HepG2 (cell line): ENCODE data around the gene IWS1. TPM values are rescaled to one million over a fixed set of nuclear protein-coding genes. Genes with fewer than 3 reads are reported as not detected.

Experiments used
- AGO2 ChIP-seq: fragments of 200-400 bp; formaldehyde crosslinking; optimal IDR thresholded peaks from 2 replicates; pipeline ENCODE3; 2017; ENCODE audit warnings: mild to moderate bottlenecking, low read depth, low read length, moderate library complexity
- ARID3A ChIP-seq: IDR thresholded peaks from 2 replicates; pipeline ENCODE4 v1.6.1; 2012; ENCODE audit warnings: low read depth, low read length, improper control_type of control experiment
- ATF4 ChIP-seq, 2 experiments: fragments of 450-650 bp in 1 of 2; sonication (generic) in 1 of 2; formaldehyde crosslinking; IDR thresholded peaks; 2 replicates each; pipeline versions ENCODE4 v1.5.0 to v1.8.0; 2020 to 2022; ENCODE audit warnings: mild to moderate bottlenecking in 1 of 2, missing genetic modification reagents in 1 of 2
- MEIS2 ChIP-seq: sonication (generic); formaldehyde crosslinking; IDR thresholded peaks from 2 replicates; pipeline ENCODE4 v1.9.0; 2021; ENCODE audit warnings: mild to moderate bottlenecking, missing genetic modification reagents
- MTERF4 ChIP-seq: sonication (generic); formaldehyde crosslinking; IDR thresholded peaks from 2 replicates; pipeline ENCODE4 v1.8.0; 2023; ENCODE audit warnings: mild to moderate bottlenecking, missing genetic modification reagents
- NFRKB ChIP-seq: fragments of 450-650 bp; IDR thresholded peaks from 2 replicates; pipeline ENCODE4 v1.6.1; 2017
- PRDM10 ChIP-seq: sonication (generic); formaldehyde crosslinking; IDR thresholded peaks from 2 replicates; pipeline ENCODE4 v1.4.0; 2020; ENCODE audit warnings: low read depth, missing genetic modification reagents
- RBM39 ChIP-seq: fragments of 200-400 bp; formaldehyde crosslinking; IDR thresholded peaks from one replicate; pipeline ENCODE4 v1.6.1; 2018; ENCODE audit warnings: antibody characterized with exemption, mild to moderate bottlenecking, low read depth, low read length; ENCODE audit not compliant: poor library complexity, severe bottlenecking
- SMC3 ChIP-seq: IDR thresholded peaks from 2 replicates; pipeline ENCODE4 v1.6.1; 2011; ENCODE audit warnings: low read length, improper control_type of control experiment
- STAT6 ChIP-seq: sonication (generic); formaldehyde crosslinking; IDR thresholded peaks from 2 replicates; pipeline ENCODE4 v1.4.0; 2020; ENCODE audit warnings: missing genetic modification reagents, mild to moderate bottlenecking, borderline replicate concordance
- ZBTB1 ChIP-seq: sonication (generic); formaldehyde crosslinking; IDR thresholded peaks from 2 replicates; pipeline ENCODE4 v1.4.0; 2020; ENCODE audit warnings: missing genetic modification reagents, borderline replicate concordance
- ZBTB38 ChIP-seq: sonication (generic); formaldehyde crosslinking; IDR thresholded peaks from 2 replicates; pipeline ENCODE4 v1.5.1; 2020; ENCODE audit warnings: mild to moderate bottlenecking, missing genetic modification reagents
- ZKSCAN5 ChIP-seq: sonication (generic); formaldehyde crosslinking; IDR thresholded peaks from 2 replicates; pipeline ENCODE4 v1.5.1; 2020; ENCODE audit warnings: mild to moderate bottlenecking, missing genetic modification reagents
- ZNF362 ChIP-seq: sonication (generic); formaldehyde crosslinking; IDR thresholded peaks from 2 replicates; pipeline ENCODE4 v1.4.0; 2020; ENCODE audit warnings: missing genetic modification reagents, mild to moderate bottlenecking, borderline replicate concordance
- polyA plus RNA-seq, 8 experiments: library from polyadenylated mRNA; depleted of rRNA in 3 of 8; stranded (reverse) in 7 of 8; unstranded in 1 of 8; fragments of >200 nt; fragmentation: Illumina TruSeq in 4 of 8; extraction: Trizol in 4 of 8; gene quantifications; 2 replicates each; pipeline versions ENCODE4 v1.2.1 to v1.2.3, GENCODE V29; 2011 to 2016; ENCODE audit warnings: low read depth in 4 of 8, missing spikeins in 1 of 8, mixed read lengths in 1 of 8; ENCODE audit not compliant: insufficient read depth in 1 of 8
- total RNA-seq, 5 experiments: library from RNA; depleted of rRNA; stranded (reverse); fragments of >200 nt; fragmentation: Illumina TruSeq; extraction: Trizol; gene quantifications; 2 replicates each; pipeline ENCODE4 v1.2.3, GENCODE V29; 2016; ENCODE audit warnings: low read depth in 1 of 5

Gene IWS1
- total and polyA plus RNA-seq, 2 of the 13 experiments (the other 11 are each of a cell fraction or from before 2014, with no cell fraction given), result 28.9 to 62.3 TPM

GRCh38 chr2:127453392-127454171, 72.7 kb downstream of the IWS1 start (continued):
- TF ChIP-seq PRDM10 (peak; percentile 52; the same call in 1 of the 2 replicates), RBM39 (no peak), ARID3A (peak; percentile 74; the same call in 1 of the 2 replicates), MTERF4 (no peak), ZBTB1 (CRISPR knock-in tag) (no peak), AGO2 (no peak), ZKSCAN5 (CRISPR knock-in tag) (no peak), ATF4 (CRISPR knock-in tag; IDR thresholded peaks at IDR 0.05) (no peak), ZBTB38 (CRISPR knock-in tag) (peak; percentile 58; the same call in 1 of the 2 replicates), ZNF362 (CRISPR knock-in tag) (peak; percentile 70; the same call in 1 of the 2 replicates), NFRKB (no peak), SMC3 (peak; percentile 97), STAT6 (CRISPR knock-in tag) (peak; percentile 35; the same call in 1 of the 2 replicates), MEIS2 (peak; percentile 92; the same call in 1 of the 2 replicates)
